IMR-90 (cell line): ENCODE measurements around the gene ZBP1. TPM values are rescaled to one million over a fixed set of nuclear protein-coding genes. Genes with fewer than 3 reads are reported as not detected.

Experiments
- ATAC-seq: fragments of 200-7000 bp; cut with Tn5 transposase; 2 replicates; pipeline ENCODE4 v1.9.1; 2020; ENCODE audit warnings: low read depth, mild to moderate bottlenecking, moderate library complexity
- BruUV-seq: library from RNA; stranded (reverse); fragments of 400-500 nt; replicated peaks from 2 replicates; lab custom pipeline; 2021; lab: Mats Ljungman, UMichigan
- CTCF ChIA-PET: fragments of 300-600 bp; formaldehyde crosslinking; extraction: SDS; loops from one replicate; lab custom pipeline; 2021; ENCODE audit warnings: antibody characterized with exemption; lab: Yijun Ruan, JAX
- POLR2A ChIA-PET: fragments of 300-600 bp; sonication (Branson Sonifier 250); formaldehyde crosslinking; loops from one replicate; lab custom pipeline; 2022; ENCODE audit warnings: antibody characterized with exemption; ENCODE audit not compliant: unreplicated experiment; lab: Charles Lee
- DNase-seq: peaks from one replicate; pipeline ENCODE4 v3.0.0; 2013
- H2AFZ ChIP-seq: replicated peaks from 2 replicates; pipeline ENCODE3; 2013; ENCODE audit warnings: low read length, mild to moderate bottlenecking; ENCODE audit not compliant: poor library complexity
- H2AK5ac ChIP-seq: 2 replicates; pipeline ENCODE4 v1.6.1; 2013; ENCODE audit warnings: low read depth, low read length, inconsistent platforms
- H2AK9ac ChIP-seq: replicated peaks from 2 replicates; pipeline ENCODE3; 2013; ENCODE audit warnings: mild to moderate bottlenecking, low read depth, low read length, moderate library complexity; ENCODE audit not compliant: poor library complexity
- H2BK120ac ChIP-seq: 2 replicates; pipeline ENCODE4 v1.6.1; 2013; ENCODE audit warnings: low read depth, low read length, inconsistent platforms
- H2BK15ac ChIP-seq: 3 replicates; pipeline ENCODE4 v1.6.1; 2013; ENCODE audit warnings: low read depth, low read length, inconsistent platforms
- H2BK20ac ChIP-seq: 2 replicates; pipeline ENCODE4 v1.6.1; 2013; ENCODE audit warnings: low read depth, mild to moderate bottlenecking, inconsistent platforms, low read length, moderate library complexity
- H2BK5ac ChIP-seq: 2 replicates; pipeline ENCODE4 v1.6.1; 2013; ENCODE audit warnings: mild to moderate bottlenecking, low read depth, low read length, inconsistent platforms; ENCODE audit not compliant: poor library complexity, severe bottlenecking
- H3K14ac ChIP-seq: replicated peaks from 2 replicates; pipeline ENCODE4 v1.6.1; 2013; ENCODE audit warnings: low read depth, low read length, inconsistent platforms
- H3K18ac ChIP-seq: 2 replicates; pipeline ENCODE4 v1.6.1; 2013; ENCODE audit warnings: low read depth, low read length, control low read depth
- H3K23ac ChIP-seq: 2 replicates; pipeline ENCODE4 v1.6.1; 2013; ENCODE audit warnings: low read depth, low read length, inconsistent platforms
- H3K27ac ChIP-seq: 2 replicates; pipeline ENCODE4 v1.5.1; 2013; ENCODE audit warnings: mild to moderate bottlenecking, control low read depth, low read length; ENCODE audit not compliant: insufficient read depth
- H3K27me3 ChIP-seq: 2 replicates; pipeline ENCODE4 v1.6.1; 2013; ENCODE audit warnings: low read length; ENCODE audit not compliant: control insufficient read depth, insufficient read depth
- H3K36me3 ChIP-seq: 2 replicates; pipeline ENCODE4 v1.6.1; 2013; ENCODE audit warnings: low read length, mixed read lengths; ENCODE audit not compliant: control insufficient read depth, insufficient read depth
- H3K4ac ChIP-seq: 2 replicates; pipeline ENCODE4 v1.6.1; 2013; ENCODE audit warnings: low read depth, low read length, inconsistent platforms
- H3K4me1 ChIP-seq: 2 replicates; pipeline ENCODE4 v1.6.1; 2013; ENCODE audit warnings: low read length, mixed read lengths; ENCODE audit not compliant: control insufficient read depth, insufficient read depth
- H3K4me2 ChIP-seq: 2 replicates; pipeline ENCODE4 v1.6.1; 2013; ENCODE audit warnings: low read depth, mild to moderate bottlenecking, control low read depth, low read length, moderate library complexity
- H3K4me3 ChIP-seq: 2 replicates; pipeline ENCODE4 v1.5.1; 2013; ENCODE audit warnings: low read depth, mild to moderate bottlenecking, control low read depth, low read length, moderate library complexity; ENCODE audit not compliant: insufficient read depth
- H3K56ac ChIP-seq: 2 replicates; pipeline ENCODE4 v1.6.1; 2013; ENCODE audit warnings: low read length, inconsistent platforms; ENCODE audit not compliant: insufficient read depth; ENCODE audit errors: extremely low read depth
- H3K79me1 ChIP-seq, 2 experiments: 2 replicates each; pipeline ENCODE4 v1.6.1; 2013; ENCODE audit warnings: low read length in 2 of 2, inconsistent platforms in 1 of 2, low read depth in 1 of 2
- H3K9ac ChIP-seq: 2 replicates; pipeline ENCODE4 v1.6.1; 2013; ENCODE audit warnings: low read depth, low read length, control low read depth
- H3K9me1 ChIP-seq: 2 replicates; pipeline ENCODE4 v1.6.1; 2013; ENCODE audit warnings: low read length, inconsistent platforms; ENCODE audit not compliant: insufficient read depth
- H3K9me3 ChIP-seq: 2 replicates; pipeline ENCODE4 v1.6.1; 2013; ENCODE audit warnings: low read length; ENCODE audit not compliant: control insufficient read depth, insufficient read depth
- H4K20me1 ChIP-seq: 2 replicates; pipeline ENCODE4 v1.6.1; 2013; ENCODE audit warnings: low read length, inconsistent platforms; ENCODE audit not compliant: insufficient read depth
- H4K5ac ChIP-seq: 2 replicates; pipeline ENCODE4 v1.6.1; 2013; ENCODE audit warnings: mild to moderate bottlenecking, low read depth, low read length, control low read depth
- H4K8ac ChIP-seq, 2 experiments: 2 replicates each; pipeline ENCODE4 v1.6.1; 2013; ENCODE audit warnings: low read depth in 2 of 2, low read length in 2 of 2, control low read depth in 1 of 2, inconsistent platforms in 1 of 2
- H4K91ac ChIP-seq: 2 replicates; pipeline ENCODE4 v1.6.1; 2013; ENCODE audit warnings: low read depth, low read length, inconsistent platforms; ENCODE audit not compliant: insufficient read depth
- ELK1 ChIP-seq: fragments of 150-350 bp; IDR thresholded peaks from 2 replicates; pipeline ENCODE4 v1.6.1; 2016; ENCODE audit warnings: low read depth, mild to moderate bottlenecking, low read length, moderate library complexity, borderline replicate concordance
- FOS ChIP-seq: fragments of 150-350 bp; IDR thresholded peaks from 2 replicates; pipeline ENCODE4 v1.6.1; 2016; ENCODE audit warnings: low read depth, low read length
- NFE2L2 ChIP-seq: fragments of 150-350 bp; IDR thresholded peaks from 2 replicates; pipeline ENCODE4 v1.6.1; 2016; ENCODE audit warnings: low read depth, mild to moderate bottlenecking, low read length
- POLR2A ChIP-seq: IDR thresholded peaks from 2 replicates; pipeline ENCODE4 v1.6.1; 2012; ENCODE audit warnings: mild to moderate bottlenecking, low read depth, low read length
- WGBS, 2 experiments: methylation state at CpG; one replicate each; pipeline versions ENCODE4 v1.1.5 to v1.1.7; 2013; ENCODE audit warnings: missing lambda C conversion rate in 2 of 2; ENCODE audit not compliant: insufficient read length in 1 of 2; ENCODE audit errors: extremely low coverage in 2 of 2; 5-methylcytosine and 5-hydroxymethylcytosine counted together
- dilution Hi-C: fragments of 300-500 bp; cut with HindIII; formaldehyde crosslinking; loops from one replicate; pipeline ENCODE4 v1.14.3; 2018; ENCODE audit warnings: low sequenced_read_pairs; ENCODE audit not compliant: unreplicated experiment
- in situ Hi-C: fragments of 300-500 bp; cut with MboI; formaldehyde crosslinking; loops from 3 replicates; pipeline ENCODE4 v1.14.3; 2019; ENCODE audit warnings: low sequenced_read_pairs, inconsistent platforms, mixed read lengths
- intact Hi-C: fragments of 100-400 bp; cut with micrococcal nuclease; formaldehyde crosslinking; loops from 2 replicates; pipeline ENCODE4 v1.10.0; 2022
- polyA plus RNA-seq, 3 experiments: library from polyadenylated mRNA; depleted of rRNA; stranded (reverse); fragments of >200 nt; gene quantifications; 2 replicates each; pipeline ENCODE4 v1.2.3, GENCODE V29; 2012; ENCODE audit warnings: low replicate concordance in 1 of 3
- total RNA-seq: library from RNA; depleted of rRNA; stranded (reverse); fragments of >200 nt; gene quantifications from 2 replicates; pipeline ENCODE4 v1.2.3, GENCODE V29; 2012

ZBP1 gene
- total and polyA plus RNA-seq, 2 of the 4 experiments (the other 2 are of a cell fraction) = not detected

- Histone ChIP-seq H2AK5ac (no peak overlapping the region), H3K9me1 (no peaks in the 10 kb centered on the region), H3K9ac (no peak overlapping the region), H4K8ac (no peak overlapping the region), H3K18ac (no peak overlapping the region), H3K14ac (no peak overlapping the region), H3K56ac (no peak overlapping the region), H3K4me1 (no peaks in the 10 kb centered on the region), H4K20me1 (no peaks in the 10 kb centered on the region), H2BK20ac (no peak overlapping the region), H2AK9ac (no peak overlapping the region), H4K91ac (no peak overlapping the region), H2BK15ac (no peak overlapping the region), H3K27me3 (peaks cover 5% of the 10 kb centered on the region), H2BK5ac (no peak overlapping the region), H3K23ac (no peak overlapping the region), H3K36me3 (no peaks in the 10 kb centered on the region), H3K4me2 (no peak overlapping the region), H2BK120ac (no peak overlapping the region), H3K4ac (no peak overlapping the region), H4K5ac (no peak overlapping the region), H3K27ac (no peak overlapping the region), H2AFZ (no peak overlapping the region), H3K9me3 (no peaks in the 10 kb centered on the region), H3K4me3 (no peak overlapping the region), H3K79me1 (no peaks in the 10 kb centered on the region)
- TF ChIP-seq FOS (no peak), ELK1 (no peak), NFE2L2 (no peak), POLR2A (no peak)
- no TSS peak for BruUV-seq
- ATAC-seq (no peak), DNase-seq (no peak)
- in situ Hi-C loops = no loop called here
- CTCF ChIA-PET = no interaction called here
- dilution Hi-C loops = no loop called here
- intact Hi-C loops = no loop called here
- WGBS, 2 experiments = 97% methylated on average over 5 of the region's 12 CpGs; no CpG with 5 or more reads in 1 of the 2 experiments
- POLR2A ChIA-PET = no interaction called here
Measured at GRCh38 chr20:57563522-57563921, 56.7 kb downstream of the ZBP1 start.
